ELF-1 (cell line): ENCODE data around the gene MYCBP2.

Experiments
- DNase-seq: peaks from one replicate; pipeline ENCODE4 v3.0.0-alpha.2; 2016; ENCODE audit warnings: low read depth, low spot score

Gene MYCBP2

DNA sequence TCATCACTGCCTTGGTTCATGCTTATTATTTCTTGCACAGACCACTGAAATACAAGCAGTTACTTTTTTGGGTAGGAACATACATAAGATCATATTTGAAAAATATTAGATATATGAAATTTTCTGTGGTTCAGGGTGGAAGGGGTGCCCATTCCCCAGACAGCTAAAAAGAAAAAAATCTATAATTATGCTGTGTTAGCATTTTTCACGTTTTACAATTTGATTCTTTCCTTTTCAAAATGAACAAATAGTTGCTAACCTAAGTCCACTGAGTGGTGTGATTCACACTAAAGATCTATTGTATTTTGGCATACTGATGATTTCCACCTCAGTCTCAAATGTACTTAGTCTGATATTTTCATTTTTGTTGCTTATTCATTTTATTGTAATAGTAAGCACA lies 233.2 kb downstream of the MYCBP2 start:
- DNase-seq, result no peak

DNA sequence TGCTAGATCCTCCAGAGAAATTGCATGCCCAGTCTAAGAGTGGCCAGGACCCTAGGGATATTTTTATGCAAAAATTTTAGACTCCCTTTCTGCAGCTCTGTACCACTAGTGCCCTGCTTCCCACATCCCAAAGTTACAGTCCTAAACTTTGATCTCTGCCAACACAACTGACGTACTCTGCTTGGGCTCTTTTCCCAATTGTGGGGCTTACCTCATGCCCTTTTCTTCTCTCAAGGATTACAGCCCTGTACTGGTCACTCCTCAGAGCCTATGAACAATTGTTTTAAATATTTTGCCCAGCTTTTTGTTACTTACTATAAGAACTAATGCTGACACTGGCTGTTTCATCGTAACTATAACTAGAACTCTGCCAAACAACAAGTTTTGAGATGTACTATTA lies 242.1 kb downstream of the MYCBP2 start:
- DNase-seq, result no peak

DNA sequence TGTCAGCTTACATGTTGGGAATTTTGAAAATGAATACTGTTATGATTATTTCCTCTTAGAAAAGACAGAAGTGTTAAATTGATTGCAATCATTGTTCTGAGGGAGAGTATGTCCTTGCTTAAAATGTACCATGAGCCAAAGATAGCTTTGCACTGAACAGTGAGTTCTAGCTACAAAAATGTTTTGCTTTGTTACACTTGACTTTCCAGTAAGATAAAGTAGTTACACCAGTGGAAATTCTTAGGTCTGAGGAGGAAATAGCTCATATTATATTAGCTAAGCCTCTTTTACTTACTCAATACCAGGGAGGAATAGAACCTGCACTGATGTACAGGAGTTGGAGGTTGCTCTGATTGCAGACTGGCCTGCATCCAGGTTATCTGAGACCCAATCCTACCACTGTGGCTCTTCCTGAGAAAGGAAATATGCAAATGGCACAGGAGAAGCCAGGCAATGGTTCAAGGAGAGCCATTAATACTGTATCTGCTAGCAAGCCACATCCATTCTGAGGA lies 246.9 kb downstream of the MYCBP2 start:
- DNase-seq, result no peak

DNA sequence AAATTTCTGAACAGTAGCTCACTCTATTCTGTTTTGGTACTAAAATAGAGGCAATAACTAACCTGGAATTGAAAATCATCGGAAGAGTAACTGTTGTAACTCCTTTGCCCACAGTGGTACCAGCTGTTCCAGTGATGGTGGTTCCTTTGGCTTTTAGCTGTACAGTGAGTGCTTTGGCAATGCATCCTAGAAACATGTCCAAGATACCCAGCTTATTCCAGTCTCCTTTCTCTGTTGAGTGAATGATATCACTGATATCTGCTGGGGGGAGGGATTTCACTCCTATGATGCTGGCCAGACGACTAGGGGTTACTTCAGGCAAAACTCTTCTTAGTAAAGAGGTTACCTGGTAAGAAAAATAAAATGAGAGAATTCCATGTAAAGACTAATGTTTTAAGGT lies 259.4 kb downstream of the MYCBP2 start:
- DNase-seq, result no peak

DNA sequence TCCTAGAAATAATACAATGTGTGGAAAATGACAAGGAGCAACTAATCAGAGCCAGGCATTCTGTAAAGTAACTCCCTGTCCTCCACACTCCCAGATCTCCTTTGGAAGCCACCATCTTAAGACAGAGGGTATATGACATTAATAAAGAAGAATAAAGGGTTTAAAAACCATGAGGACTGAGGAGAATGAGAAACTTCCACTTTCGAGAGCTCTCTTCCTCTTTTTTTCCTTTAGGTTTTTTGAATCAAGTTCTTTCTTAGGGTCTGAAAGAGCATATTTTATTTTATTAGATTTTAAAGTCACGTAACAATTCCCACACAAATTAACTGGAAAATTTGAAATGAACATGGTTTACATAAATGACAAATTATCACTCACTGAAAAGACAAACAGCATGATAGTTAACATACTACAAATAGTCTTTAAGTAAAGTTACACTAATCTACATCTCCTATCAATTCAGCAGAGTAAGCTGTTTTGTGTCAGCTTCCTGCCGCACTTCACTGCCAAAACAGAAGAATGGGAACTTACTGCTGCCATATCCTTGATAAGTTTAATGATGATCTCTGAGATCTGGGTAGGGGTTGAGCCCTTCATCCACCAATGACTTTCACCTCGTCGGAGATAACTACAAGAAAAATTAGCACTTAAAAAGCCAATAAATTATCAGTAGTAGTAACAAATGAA lies 261.3 kb downstream of the MYCBP2 start:
- no peak for DNase-seq

DNA sequence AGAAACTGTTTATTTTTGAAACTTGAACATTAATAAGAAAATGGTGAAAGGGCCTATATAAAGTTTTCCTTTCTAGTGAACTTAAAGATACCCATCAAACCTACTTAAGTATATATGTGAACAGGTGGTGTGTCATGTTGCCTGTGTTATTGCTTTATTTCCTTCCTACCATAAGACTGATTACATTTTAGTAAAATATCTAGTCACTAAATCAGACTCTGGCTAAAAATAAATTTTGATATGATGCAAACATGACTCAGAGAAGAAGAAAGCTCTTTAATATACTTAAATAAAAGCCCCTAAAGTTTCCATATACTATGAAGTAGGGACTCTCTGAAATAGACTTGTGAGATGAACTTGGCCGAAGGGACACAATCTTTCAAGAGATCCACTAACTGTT lies 264.8 kb downstream of the MYCBP2 start:
- no peak for DNase-seq

DNA sequence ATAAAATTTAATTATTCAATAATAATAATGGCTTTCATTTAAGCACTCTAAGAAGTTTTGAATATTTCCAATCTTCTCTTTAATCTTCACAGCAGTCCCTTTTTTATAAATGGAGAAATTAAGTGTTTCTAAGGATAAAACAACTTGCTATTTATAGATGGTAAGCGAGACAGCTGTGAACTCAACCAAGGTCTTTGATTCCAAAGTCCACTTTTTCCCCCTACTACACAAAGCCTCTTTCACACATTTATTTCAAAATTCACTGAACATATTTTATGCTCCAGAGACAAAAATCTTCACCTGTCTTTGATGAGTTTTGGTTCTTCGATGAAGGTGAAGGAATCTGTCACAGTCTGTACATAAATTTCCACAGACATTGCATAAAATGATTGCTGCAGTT lies 265.5 kb downstream of the MYCBP2 start:
- DNase-seq, result no peak

DNA sequence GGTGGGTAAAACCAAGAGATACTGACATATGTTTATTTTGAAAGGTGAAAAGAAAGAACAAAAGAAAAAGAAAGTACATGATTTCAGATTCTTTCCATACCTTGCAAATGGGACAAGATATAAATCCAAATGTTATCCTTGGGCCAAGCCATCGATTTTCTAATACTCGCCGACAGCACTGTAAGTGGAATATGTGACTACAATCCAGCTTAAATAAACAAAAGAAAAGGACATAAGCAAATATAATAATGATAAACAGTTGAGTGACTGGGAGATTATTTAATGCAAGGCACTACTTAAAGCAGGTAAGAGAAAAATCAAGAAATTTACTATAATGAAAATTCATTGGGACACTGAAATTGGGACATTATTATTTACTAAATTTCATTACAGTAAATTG lies 270.0 kb downstream of the MYCBP2 start:
- no peak for DNase-seq

DNA sequence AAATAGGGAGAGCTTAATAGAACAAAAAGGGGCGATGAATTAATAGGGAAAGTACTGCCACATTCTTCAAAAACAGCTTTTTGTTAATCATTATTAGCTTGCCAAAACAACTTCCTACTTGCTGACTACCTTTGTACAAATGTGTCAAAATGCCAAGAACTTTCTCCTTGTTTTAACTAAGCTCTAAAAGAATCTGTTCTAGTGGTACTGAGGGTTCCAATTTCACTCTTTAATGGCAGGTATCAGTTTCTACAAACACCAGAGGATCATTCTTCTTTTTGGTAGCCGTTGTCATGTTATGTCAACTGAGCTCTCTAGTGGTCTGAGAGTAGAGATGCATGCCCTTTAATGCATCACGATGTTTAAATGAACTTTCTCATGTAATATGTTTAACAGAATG lies 270.5 kb downstream of the MYCBP2 start:
- DNase-seq, result no peak

DNA sequence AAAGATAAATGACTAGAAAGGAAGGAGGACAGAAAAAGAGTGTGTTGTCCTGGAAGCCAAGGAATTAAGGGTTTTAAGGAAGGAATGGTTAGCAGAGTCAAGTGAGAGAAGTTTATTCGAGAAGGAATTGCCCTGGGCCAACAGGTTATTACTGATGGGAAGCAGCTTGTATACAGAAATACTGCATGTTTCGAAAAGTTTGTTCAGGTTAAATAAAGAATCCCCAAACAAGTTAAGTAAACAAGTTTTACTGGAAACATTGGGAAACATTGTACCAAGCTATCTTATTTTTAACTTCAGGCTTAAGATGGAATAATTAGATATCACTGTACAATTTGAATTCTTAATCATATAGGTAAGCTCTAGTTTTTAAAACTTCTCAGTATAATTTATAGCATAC lies 271.7 kb downstream of the MYCBP2 start:
- DNase-seq, result no peak

DNA sequence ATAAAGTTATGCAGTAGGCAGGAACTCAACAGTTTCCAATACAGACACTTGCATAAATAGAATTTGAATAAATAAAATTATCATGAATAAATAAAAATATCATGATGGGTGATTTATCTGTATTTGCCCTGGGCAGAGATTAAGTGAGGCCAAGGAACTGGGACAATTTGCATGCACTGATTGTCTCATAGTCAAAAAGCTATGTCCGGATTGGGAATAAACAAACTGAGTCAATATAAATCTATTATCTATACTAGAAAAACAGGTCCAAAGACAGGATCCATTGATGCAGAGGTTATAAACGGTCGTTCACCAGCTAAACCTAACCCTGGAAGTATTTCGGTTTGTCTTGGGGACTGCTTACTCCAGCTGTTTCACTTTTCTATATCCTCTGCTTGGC lies 273.7 kb downstream of the MYCBP2 start:
- no peak for DNase-seq

DNA sequence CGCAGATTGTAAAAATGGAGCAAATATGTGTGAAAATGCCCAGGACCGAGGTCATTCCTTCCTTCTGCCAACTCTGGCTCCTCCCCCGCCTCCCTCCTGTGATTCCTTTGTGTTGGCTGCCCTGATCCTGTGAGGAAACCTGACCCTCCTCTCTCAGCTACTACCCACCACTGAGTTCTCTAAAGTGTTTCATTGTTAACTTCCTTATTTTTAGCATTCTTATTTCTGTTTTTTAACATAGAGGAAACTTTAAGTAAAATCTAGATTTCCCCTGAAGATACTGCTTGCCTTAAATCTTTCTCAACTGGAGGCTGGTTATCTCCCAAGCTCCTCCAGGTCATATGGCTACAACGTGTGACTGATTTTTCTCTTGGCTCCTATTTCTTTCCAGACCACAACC lies 278.2 kb downstream of the MYCBP2 start:
- DNase-seq, result peak; percentile 37

DNA sequence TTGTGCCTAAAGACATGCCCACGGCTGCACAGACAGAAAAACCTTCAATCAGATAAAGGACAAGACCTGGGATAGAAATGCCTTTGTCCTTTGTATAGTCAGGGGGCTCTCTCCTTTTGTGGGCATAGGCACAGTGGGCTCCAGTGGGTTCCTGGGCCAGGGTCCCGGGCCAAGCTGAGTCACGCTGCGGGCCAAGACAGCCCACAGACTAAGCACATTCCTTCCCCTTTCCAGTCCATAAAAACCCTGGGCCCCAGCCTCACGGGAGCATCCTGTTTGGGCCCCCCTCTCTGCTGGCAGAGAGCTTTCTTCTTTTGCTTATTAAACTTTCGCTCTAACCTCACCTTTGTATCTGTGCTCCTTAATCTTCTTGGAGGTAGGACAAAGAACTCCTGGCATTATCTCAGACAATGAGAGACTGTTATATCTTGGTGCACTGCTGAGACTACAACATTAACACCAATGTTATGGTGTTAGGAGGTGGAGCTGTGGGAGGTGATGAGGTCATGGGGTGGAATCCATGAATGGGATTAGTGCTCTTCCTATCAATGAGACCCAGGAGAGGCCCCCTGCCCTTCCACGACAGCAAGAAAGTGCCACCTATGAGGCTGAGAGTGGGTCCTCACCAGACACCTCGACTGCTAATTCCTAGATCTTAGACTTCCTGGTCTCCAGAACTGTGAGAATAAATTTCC lies 279.1 kb downstream of the MYCBP2 start:
- DNase-seq, result no peak

DNA sequence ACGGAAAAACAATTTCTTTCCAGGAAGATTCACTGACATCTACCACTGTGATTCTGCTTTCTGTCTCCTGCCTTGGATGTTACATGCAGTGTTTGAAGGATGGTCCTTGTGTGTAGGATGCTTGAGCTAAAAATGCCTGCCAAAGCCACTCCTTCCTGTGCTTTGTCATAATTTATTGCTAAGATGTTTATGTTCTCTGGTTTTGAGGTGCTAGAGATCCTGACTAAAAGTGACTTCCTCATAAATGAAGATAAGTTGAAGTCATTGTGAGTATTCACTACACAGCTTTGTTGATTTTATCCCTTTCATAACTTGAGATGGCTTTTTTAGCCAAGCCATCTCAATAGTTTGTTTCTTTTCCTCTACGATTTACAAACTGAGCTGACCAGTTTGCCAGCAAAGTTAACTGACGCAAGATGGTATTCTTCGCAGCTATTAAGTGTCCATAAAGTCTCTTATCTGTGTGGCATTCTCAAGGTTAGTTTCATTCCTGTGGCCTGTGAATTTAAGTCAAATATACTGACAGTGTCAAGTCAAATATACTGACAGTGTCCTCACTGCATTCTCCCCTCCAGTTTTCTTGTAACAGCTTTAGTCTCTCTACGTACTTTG lies 284.2 kb downstream of the MYCBP2 start:
- no peak for DNase-seq

DNA sequence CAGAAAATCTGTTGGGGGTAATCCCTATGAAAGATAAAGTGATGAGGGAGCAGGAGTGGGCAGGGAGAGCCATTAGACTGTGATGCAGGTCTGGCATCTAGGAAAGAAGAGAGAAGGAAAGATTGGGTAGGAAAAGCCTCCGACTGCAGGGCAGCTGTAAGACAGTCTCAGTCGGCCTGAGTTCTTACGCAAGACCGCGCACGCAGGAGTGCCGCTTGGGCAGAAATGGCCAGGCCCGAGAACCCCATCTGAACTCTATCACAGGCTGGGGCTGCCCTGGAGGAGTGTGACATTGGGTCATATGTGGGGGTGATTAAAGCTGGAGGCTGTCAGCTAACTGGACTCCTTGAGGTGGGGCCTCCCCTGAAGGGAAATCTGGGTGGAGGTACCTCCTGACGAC lies 286.1 kb downstream of the MYCBP2 start:
- no peak for DNase-seq

DNA sequence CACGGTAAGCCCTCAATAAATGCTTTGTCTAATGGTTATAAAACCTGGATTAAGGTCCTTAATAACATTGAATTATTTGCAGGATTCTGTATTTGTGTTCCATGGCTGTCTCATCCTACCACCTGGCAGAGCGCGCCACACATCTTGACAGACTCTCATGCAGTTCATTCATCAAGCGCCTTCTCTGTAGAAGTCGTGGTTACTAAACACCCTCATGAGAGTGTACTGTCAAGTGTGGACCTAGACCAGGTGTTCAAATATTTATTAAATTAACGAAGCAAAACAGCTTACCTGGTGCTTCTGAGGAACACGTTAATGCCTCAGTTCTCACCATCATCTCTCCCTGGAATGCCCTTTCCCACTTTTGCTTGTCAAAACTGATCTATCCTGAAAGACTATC lies 286.8 kb downstream of the MYCBP2 start:
- no peak for DNase-seq

DNA sequence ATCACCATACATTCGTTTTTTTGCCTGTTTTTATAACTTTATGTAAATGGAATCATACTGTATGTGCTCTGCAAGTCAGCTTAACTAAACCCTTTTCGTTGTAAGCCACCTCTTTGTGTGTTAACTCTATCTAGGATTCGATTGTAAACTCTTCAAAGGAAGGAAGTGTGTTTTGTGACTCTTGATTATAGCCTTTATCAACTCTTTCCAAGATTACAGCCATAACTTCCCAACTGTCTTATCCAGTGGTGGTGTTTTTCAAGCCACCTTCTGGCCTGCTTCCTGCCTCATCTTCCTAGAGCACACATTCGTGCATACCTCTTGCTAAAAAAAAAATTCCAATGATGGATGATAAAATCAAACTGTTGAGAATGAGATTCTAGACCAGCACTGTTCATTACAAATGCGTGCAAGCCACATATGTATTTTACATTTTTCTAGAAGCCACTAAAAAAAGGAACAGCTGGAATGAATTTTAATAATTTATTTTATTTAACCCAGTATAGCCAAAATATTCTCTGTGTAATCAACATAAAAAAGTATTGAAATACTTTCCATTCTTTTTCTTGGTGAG lies 287.9 kb downstream of the MYCBP2 start:
- DNase-seq, result no peak

DNA sequence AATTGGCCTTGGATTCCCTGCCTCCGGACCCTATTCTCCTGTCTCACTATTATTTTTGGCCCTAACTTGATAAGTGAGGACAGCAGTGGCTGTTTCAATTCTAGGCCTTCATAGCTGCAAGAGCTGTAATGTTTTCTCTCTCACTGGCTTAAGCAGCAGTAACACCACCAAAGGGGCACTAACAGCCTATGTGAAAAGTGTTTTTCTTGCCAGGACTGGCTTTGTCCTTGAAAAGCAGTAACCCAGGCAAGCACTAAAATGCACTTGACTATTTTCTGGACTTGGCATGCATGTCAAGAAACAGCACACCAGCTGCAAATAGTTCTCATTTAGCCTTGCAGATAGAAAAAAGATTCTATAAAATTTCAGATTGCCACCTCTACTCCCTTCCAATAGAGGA lies 290.6 kb downstream of the MYCBP2 start:
- no peak for DNase-seq

DNA sequence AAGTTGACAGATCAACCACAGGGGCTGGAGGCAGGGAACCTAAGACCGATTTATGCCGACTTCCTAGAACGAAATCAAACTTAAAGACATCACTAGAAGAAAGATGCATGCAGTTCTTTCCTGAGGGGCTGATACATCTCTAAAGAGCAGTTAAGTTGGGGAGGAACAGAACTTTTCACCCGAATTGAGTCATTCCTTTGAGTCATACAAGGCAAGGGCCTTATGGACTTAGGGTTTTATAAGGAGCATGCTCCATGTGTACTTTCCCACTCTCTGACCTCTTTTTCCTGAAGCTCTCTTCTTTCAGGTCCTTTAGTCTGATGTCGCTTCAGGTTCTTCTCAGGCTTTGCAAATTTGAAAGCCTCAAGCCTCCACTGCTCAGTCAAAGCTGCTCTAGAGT lies 292.0 kb downstream of the MYCBP2 start:
- no peak for DNase-seq

DNA sequence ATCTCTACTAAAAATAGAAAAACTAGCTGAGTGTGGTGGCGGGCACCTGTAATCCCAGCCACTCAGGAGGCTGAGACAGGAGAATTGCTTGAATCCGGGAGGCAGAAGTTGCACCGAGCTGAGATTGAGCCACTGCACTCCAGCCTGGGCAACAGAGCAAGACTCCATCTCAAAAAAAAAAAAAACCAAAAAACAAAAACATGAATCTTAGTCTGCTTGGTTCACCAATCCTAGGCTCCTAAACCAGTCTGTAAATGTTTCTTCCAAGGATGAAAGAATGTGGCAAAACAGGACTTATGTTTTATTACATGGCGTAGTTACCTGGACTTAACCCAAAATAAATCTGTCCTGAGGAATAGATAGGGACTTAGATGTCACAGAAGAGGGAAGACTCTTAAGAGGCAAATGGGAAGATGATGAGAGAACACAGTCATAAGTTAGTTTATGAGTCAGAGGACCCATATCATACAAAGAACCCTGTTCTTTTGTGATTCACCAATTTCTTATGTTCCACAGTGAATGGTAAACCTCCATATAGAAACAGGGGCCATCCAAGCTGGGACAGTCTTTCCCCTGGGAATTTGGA lies 293.1 kb downstream of the MYCBP2 start:
- no peak for DNase-seq

DNA sequence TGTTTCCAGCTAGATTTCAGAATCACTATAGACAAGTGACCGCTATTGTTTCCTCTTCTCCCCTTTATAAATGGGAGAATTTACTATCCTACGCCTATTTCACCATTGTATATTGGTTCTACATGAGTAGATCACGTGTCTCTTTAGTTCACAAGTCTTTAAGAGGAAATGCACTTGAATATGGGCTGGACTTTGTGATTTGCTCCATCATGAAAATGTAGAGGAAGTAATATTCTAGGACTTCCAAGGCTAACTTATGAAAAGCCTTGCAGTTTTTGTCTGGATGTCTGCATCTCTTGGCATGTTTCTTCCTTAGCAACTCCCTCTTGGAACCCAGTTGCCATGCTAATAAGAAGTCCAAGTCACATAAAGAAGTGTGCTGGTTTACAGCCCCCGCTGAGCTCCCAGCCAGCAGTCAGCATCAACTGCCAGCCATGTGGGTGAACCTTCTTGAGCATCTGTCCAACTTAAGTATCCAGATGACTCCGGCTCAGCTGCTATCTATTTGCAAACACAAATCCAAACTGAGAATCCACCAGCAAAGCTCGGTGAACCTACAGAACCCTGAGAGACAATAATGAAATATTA lies 295.1 kb downstream of the MYCBP2 start:
- DNase-seq, result no peak

DNA sequence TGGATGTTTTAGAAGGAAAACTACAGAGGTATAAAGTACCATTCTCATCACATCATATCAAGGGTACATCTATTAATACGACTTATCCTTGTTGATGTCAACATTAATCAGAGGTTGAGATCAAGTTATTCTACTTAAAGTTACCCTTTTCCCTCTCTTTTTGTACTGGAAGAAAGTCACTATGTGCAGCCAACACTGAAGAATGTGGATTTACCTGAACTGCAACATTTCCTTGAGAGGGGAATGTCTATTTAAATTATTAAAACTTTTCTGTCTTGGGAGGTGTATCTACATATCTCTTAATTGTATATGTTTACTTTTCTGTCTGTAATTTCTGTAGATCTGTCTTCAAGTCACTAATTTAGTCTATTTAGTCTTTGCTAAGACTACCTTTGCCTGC lies 297.5 kb downstream of the MYCBP2 start:
- no peak for DNase-seq
